Ectodermal cell (in vitro differentiated cells): ENCODE results near the gene TNS1.

Experiments used
- H3K27ac ChIP-seq: 2 replicates; pipeline ENCODE4 v1.7.0; 2013; ENCODE audit warnings: mild to moderate bottlenecking, low read depth, low read length; ENCODE audit not compliant: insufficient read depth, poor library complexity, severe bottlenecking
- H3K27me3 ChIP-seq: 2 replicates; pipeline ENCODE4 v1.7.0; 2013; ENCODE audit warnings: mild to moderate bottlenecking, low read length; ENCODE audit not compliant: insufficient read depth, control insufficient read depth, poor library complexity, severe bottlenecking
- H3K36me3 ChIP-seq: one replicate; pipeline ENCODE4 v1.7.0; 2013; ENCODE audit warnings: low read length; ENCODE audit not compliant: control insufficient read depth, insufficient read depth
- H3K4me1 ChIP-seq: one replicate; pipeline ENCODE4 v1.7.0; 2013; ENCODE audit warnings: low read length; ENCODE audit not compliant: control insufficient read depth, insufficient read depth
- H3K4me3 ChIP-seq: 2 replicates; pipeline ENCODE4 v1.7.0; 2013; ENCODE audit warnings: low read depth, low read length, control low read depth; ENCODE audit not compliant: insufficient read depth
- H3K9me3 ChIP-seq: 2 replicates; pipeline ENCODE4 v1.7.0; 2013; ENCODE audit warnings: mild to moderate bottlenecking, low read length, moderate library complexity; ENCODE audit not compliant: control insufficient read depth
- WGBS, 2 experiments: methylation state at CpG; one replicate each; pipeline ENCODE4 v1.1.7; 2013; ENCODE audit warnings: missing lambda C conversion rate in 2 of 2; 5-methylcytosine and 5-hydroxymethylcytosine counted together

TNS1 gene

DNA sequence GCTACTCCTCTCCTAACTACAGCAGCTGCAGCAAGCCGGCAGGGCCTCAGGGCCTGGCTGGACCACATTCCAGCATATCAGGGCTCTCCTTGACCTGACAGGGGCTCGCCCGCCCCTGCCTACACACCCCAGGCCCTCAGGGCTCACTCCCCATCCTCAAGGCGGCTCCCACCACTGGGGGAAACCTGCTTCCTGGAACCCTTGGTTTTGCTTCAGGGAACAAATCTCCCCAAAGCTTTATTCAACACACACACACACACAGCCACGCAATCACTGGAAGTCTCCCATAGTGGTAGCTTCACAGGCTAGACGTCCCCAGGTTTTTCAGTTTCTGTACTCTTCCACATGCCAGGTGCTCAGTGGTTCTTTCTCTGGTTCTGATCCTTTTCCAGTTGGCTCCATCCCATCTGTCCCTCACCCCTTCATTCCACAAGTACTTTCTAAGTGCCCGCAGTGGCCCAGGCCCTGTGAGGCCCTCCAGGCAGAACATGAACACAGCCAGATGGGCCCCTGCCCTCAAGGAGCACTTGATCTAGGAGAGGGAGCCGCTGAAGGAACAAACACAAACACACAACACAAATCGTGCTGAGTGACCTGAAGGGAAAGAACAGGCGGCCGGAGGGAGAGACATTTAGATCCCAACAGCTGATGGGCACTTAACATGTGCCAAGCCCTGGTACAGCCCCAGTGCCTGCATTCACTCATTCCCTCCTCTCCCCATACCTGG, 51.1 kb downstream of the TNS1 start:
- 84 to 89% methylated on average over 11 of the region's 11 CpGs for WGBS, 2 experiments
- Histone ChIP-seq H3K4me1 (no peaks in the 10 kb centered on the region), H3K27me3 (no peaks in the 10 kb centered on the region), H3K27ac (no peak overlapping the region), H3K4me3 (no peak overlapping the region), H3K36me3 (no peaks in the 10 kb centered on the region), H3K9me3 (no peaks in the 10 kb centered on the region)

DNA sequence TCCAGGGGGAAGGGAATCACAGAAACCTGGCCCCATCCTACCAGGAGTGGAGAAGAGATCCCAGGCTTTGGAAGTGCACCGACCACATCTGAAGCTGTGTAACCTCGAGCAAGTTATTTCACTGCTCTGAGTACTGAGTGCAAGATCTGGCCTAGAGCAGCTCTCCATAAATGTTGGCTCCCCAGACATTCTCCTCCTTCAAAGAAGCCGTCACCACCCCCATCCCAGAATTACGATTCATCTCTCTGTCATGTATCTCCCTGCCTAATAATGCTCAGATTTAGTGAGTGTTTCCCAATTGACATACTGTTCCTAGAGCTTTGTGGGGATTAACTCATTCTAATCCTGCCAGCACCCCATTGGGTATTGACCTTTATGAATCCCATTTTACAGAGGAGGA, 51.7 kb downstream of the TNS1 start:
- no peaks in the 10 kb centered on the region for H3K4me1 ChIP-seq
- H3K36me3 ChIP-seq, result no peaks in the 10 kb centered on the region
- no peak overlapping the region for H3K27ac ChIP-seq
- no peaks in the 10 kb centered on the region for H3K9me3 ChIP-seq
- H3K4me3 ChIP-seq, result no peak overlapping the region
- WGBS, 2 experiments, result 90% methylated on average over 4 of the region's 4 CpGs
- no peaks in the 10 kb centered on the region for H3K27me3 ChIP-seq

DNA sequence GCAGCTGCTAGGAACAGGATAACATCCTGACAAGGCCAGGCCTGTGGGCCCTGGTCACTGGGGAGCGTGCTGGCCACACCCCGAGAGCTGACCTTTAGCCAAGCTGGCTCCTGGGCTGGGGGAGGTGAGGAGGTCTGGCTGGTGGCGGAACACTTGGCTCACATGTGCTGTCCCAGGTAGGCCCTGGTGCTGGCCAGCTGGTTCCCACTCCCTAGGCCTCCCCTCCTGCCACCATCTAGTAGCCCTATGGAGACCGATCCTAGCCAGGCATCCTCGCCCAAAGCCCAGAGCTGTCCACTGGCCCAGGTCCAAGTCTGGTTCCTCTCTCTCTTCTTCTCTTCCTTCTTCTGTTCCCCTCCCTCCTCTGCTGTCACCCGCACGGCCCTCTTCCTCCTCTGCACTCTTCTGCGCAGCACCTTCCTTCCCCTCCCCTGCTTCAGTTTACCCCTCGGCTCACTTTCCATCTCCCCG, 52.4 kb downstream of the TNS1 start:
- Histone ChIP-seq H3K4me3 (no peak overlapping the region), H3K27me3 (no peaks in the 10 kb centered on the region), H3K4me1 (no peaks in the 10 kb centered on the region), H3K27ac (no peak overlapping the region), H3K36me3 (no peaks in the 10 kb centered on the region), H3K9me3 (no peaks in the 10 kb centered on the region)
- WGBS, 2 experiments, result 86 to 87% methylated on average over 10 of the region's 10 CpGs

DNA sequence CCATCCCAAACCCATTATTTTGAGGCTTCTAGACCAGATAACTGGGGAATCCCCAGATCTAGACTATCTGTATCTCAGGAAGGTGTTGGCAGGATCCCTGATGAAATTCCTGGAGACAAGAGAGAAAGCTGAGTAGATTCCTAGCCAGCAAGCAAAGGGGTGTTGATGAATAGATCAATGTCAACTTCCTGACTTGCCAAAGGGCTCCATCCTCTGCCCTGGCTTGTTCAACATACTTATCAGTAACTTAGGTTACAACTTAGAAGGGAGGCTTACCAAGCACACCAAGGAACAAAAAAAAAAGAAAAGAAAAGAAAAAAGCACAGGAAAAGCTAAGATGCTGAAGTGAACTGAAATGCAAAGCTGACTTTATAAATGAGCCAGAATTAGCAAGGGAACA, 53.3 kb downstream of the TNS1 start:
- Histone ChIP-seq H3K4me3 (no peak overlapping the region), H3K27me3 (no peaks in the 10 kb centered on the region), H3K27ac (no peak overlapping the region), H3K4me1 (peaks cover 3% of the 10 kb centered on the region), H3K36me3 (no peaks in the 10 kb centered on the region), H3K9me3 (no peaks in the 10 kb centered on the region)

DNA sequence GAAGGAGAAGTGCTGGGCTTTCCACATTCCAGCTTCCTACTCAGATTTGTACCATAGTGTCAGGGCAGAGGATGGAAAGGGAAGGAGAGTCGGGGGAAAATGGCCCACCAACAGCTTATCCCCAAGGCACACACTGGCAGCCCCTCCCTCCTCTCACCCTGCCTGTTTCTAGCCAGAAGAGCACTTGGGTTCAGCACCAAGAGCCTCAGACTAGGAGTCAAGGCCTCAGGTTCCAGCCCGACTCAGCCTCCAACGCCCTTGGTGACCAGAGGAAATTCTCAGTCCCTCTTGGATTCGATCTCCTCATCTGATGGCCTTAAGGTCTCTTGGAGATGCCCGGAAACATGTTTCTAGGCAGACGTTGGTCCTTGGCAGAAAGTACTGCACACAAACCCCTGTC, 53.9 kb downstream of the TNS1 start:
- H3K4me1 ChIP-seq, result peaks cover 8% of the 10 kb centered on the region
- WGBS, 2 experiments, result 90 to 91% methylated on average over 6 of the region's 6 CpGs
- H3K36me3 ChIP-seq, result no peaks in the 10 kb centered on the region
- no peaks in the 10 kb centered on the region for H3K27me3 ChIP-seq
- no peak overlapping the region for H3K4me3 ChIP-seq
- H3K9me3 ChIP-seq, result no peaks in the 10 kb centered on the region
- no peak overlapping the region for H3K27ac ChIP-seq

DNA sequence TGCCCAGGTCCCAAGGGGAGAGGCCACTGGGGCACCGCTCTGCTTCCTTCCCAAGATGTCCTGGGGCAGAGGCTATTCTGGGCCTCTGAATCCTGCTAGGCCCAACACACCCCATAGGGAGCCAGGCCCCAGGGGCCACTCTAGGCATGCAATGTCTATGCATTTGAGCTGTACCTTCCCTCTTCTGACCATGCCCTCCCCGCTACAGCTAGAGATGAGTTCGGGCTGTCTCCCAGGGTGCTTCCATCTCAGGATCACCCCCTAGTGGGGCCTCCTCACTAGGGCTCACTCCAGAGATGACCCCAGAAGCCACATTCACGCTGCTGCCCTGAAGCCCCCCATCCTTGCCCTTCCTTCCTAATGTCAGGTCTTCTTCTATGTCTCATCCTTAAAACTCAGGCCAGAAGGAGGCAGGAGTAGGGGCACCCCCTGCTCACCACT, 54.4 kb downstream of the TNS1 start:
- Histone ChIP-seq H3K27ac (no peak overlapping the region), H3K36me3 (no peaks in the 10 kb centered on the region), H3K4me1 (peaks cover 14% of the 10 kb centered on the region), H3K27me3 (no peaks in the 10 kb centered on the region), H3K9me3 (no peaks in the 10 kb centered on the region), H3K4me3 (no peak overlapping the region)
- WGBS, 2 experiments, result 94 to 95% methylated on average over 4 of the region's 4 CpGs

DNA sequence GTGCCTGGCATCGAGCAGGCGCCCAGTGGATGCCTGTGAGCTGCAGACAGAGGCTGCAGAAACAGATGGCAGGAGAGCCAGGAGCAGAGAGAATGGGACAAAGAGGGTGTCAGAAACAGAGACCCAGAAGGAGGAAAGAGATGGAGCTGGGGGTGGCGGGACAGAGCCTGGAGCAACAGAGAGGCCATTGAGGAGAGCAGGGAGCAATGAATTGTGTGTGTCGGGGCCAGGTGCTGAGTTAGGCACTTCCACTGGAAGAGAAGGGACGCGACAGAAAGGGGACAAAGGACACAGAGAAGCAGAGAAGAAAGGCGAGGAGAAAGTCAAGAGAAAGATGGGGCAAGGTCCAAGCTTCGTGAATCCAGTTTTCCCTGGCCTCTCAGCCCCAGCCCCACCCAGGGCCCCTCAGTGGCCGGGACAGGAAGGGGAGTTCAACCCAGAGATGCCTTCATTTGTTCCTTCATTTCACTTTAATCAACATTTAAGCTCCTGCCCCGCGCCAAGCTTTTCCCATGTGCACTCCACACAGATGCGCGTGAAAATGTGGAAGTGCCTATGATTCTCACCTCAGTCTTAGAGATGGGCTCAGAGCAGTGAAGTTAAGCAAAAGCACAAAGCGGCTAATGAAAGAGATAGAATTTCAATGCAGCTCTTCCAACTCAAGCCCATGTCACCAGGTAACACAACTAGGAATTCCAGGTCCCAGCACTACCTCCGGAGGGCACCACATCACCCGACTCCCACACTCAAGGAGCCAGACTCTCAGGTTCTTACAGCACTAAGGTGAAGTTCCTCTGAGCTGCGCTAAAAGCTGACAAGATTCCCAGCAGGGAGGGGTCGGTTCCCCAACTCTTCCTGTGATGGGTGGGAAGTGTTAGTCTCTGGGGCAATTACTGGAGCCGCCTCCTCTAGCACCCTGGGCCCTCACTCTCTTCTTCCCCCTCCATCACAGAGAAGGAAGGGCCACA, 55.1 kb downstream of the TNS1 start:
- no peak overlapping the region for H3K27ac ChIP-seq
- H3K4me1 ChIP-seq, result peaks cover 16% of the 10 kb centered on the region
- no peak overlapping the region for H3K4me3 ChIP-seq
- no peaks in the 10 kb centered on the region for H3K9me3 ChIP-seq
- 81% methylated on average over 18 to 19 of the region's 19 CpGs for WGBS, 2 experiments
- no peaks in the 10 kb centered on the region for H3K36me3 ChIP-seq
- no peaks in the 10 kb centered on the region for H3K27me3 ChIP-seq

DNA sequence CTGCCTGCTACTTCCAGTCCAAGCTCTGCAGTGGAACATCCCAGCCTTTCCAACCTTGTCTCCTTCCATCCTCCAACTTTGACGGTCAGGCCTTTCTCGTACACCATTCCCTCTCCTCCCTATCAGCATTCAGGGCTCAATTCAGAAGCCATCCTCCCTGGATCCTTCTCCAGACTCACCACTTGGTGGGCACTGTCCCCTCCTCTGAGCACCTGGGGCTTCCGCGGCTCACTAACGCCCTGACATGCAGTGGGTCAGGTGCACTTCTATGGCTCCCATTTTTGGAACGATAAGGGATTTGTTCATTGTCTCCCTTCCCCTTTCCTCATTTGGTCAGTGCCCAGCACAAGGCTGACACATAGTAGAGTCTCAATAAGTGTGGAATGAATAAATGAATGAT, 56.7 kb downstream of the TNS1 start:
- H3K27me3 ChIP-seq, result no peaks in the 10 kb centered on the region
- no peaks in the 10 kb centered on the region for H3K9me3 ChIP-seq
- no peak overlapping the region for H3K27ac ChIP-seq
- H3K36me3 ChIP-seq, result no peaks in the 10 kb centered on the region
- WGBS, 2 experiments, result 90 to 92% methylated on average over 6 of the region's 6 CpGs
- H3K4me3 ChIP-seq, result no peak overlapping the region
- peaks cover 16% of the 10 kb centered on the region for H3K4me1 ChIP-seq

DNA sequence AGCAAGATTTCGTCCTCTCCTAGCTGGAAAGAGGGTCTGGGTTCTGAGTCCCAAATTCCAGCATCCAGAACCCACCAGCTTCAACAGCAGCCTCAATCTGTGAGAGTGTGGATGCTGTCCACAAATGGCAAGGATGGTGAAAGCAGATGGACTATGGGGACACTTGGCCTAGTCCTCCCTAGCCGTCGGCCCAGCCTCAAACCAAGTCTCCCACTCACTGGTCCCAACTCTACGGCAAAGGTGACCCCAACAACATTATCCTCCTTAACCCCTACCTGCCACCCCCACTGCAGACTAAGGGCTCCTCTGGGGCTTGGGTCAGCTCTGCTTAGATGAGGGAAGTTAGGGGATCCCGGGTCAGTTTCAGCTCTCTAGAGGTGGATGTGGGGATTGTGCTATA, 57.3 kb downstream of the TNS1 start:
- no peak overlapping the region for H3K27ac ChIP-seq

DNA sequence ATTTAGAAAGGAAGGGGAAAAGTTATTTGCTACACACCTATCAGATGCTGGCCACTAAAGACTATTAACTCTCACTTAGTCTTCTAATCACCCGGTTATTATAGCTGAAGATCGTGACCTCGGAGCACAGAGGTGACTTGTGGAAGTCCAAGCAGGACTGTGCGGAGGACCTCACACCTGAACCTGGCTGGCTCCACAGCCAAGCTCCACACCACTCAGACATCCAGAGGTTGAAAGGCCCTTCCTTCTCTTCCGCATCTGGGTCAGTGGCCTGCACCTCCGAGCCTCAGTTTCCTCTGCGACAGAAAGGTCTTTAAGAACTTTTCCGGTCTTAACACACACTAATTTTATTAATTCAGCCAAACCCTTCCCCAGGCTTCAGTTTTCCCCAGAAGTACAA, 57.9 kb downstream of the TNS1 start:
- WGBS, 2 experiments, result 90 to 95% methylated on average over 8 of the region's 8 CpGs
- no peaks in the 10 kb centered on the region for H3K27me3 ChIP-seq
- H3K9me3 ChIP-seq, result no peaks in the 10 kb centered on the region
- H3K4me1 ChIP-seq, result peaks cover 16% of the 10 kb centered on the region
- no peak overlapping the region for H3K4me3 ChIP-seq
- H3K27ac ChIP-seq, result no peak overlapping the region
- H3K36me3 ChIP-seq, result no peaks in the 10 kb centered on the region

More for the DNA sequence above, 57.3 kb downstream of the TNS1 start:
- peaks cover 16% of the 10 kb centered on the region for H3K4me1 ChIP-seq
- no peak overlapping the region for H3K4me3 ChIP-seq
- no peaks in the 10 kb centered on the region for H3K9me3 ChIP-seq
- 86 to 94% methylated on average over 4 of the region's 5 CpGs for WGBS, 2 experiments
- no peaks in the 10 kb centered on the region for H3K36me3 ChIP-seq
- no peaks in the 10 kb centered on the region for H3K27me3 ChIP-seq
